A549 (cell line): ENCODE measurements around the gene DDIAS. TPM values are rescaled to one million over a fixed set of nuclear protein-coding genes. Genes with fewer than 3 reads are reported as not detected.
"Not testable (repeated sequence)": the region's sequence is repeated elsewhere in the genome, so short reads cannot be mapped to it uniquely, and the experiment has no call there.

Source experiments
- ATAC-seq, 2 experiments: fragments of 200-7000 bp in 1 of 2; fragments of >200 bp in 1 of 2; cut with Nextera tagmentation in 1 of 2; cut with Tn5 transposase in 1 of 2; 3 replicates each; pipeline versions ENCODE4 v1.8.0 to v1.9.1; 2018 to 2020; ENCODE audit warnings: mild to moderate bottlenecking in 1 of 2, moderate library complexity in 1 of 2
- CTCF ChIA-PET: fragments of 300-600 bp; sonication (Branson Sonifier 250); formaldehyde crosslinking; extraction: SDS; loops from one replicate; lab custom pipeline; 2021; ENCODE audit warnings: antibody characterized with exemption, inconsistent platforms; lab: Yijun Ruan, JAX
- POLR2A ChIA-PET: fragments of 350-600 bp; formaldehyde crosslinking; extraction: SDS; loops from one replicate; lab custom pipeline; 2021; ENCODE audit warnings: antibody characterized with exemption, inconsistent platforms; lab: Yijun Ruan, JAX
- DNase-seq, 2 experiments: peaks; one replicate each; pipeline versions ENCODE4 v3.0.0 to v3.0.0-alpha.2; 2011 to 2016; ENCODE audit warnings: low read depth in 1 of 2, low spot score in 1 of 2
- FAIRE-seq: peaks from 2 replicates; lab custom pipeline; 2011; peaks lifted over from hg19 to GRCh38; lab: Jason Lieb, UNC
- H3K27ac ChIP-seq, 2 experiments: fragments of >200 bp; sonication (Bioruptor Twin); formaldehyde crosslinking; 3 replicates each; pipeline ENCODE4 v1.5.1; 2016 to 2017
- H3K4me1 ChIP-seq: fragments of >200 bp; sonication (Bioruptor Twin); formaldehyde crosslinking; 3 replicates; pipeline ENCODE4 v1.6.1; 2016
- H3K4me2 ChIP-seq: fragments of >200 bp; sonication (Bioruptor Twin); formaldehyde crosslinking; 3 replicates; pipeline ENCODE4 v1.6.1; 2016
- H3K4me3 ChIP-seq: fragments of >200 bp; sonication (Bioruptor Twin); formaldehyde crosslinking; 3 replicates; pipeline ENCODE4 v1.5.1; 2016
- H3K9me3 ChIP-seq: fragments of >200 bp; sonication (Bioruptor Twin); formaldehyde crosslinking; 3 replicates; pipeline ENCODE4 v1.6.1; 2016
- BCL3 ChIP-seq: fragments of >200 bp; sonication (Bioruptor Twin); formaldehyde crosslinking; IDR thresholded peaks from 3 replicates; pipeline ENCODE4 v1.6.1; 2016
- BHLHE40 ChIP-seq: IDR thresholded peaks from 2 replicates; pipeline ENCODE4 v1.6.1; 2012; ENCODE audit warnings: low read depth, low read length, inconsistent platforms
- CBX2 ChIP-seq: fragments of 200-600 bp; sonication (generic); IDR thresholded peaks from 2 replicates; pipeline ENCODE4 v1.6.1; 2016; ENCODE audit warnings: low read depth, mild to moderate bottlenecking, borderline replicate concordance
- CEBPB ChIP-seq, 2 experiments: fragments of >200 bp in 1 of 2; sonication (Bioruptor Twin) in 1 of 2; formaldehyde crosslinking in 1 of 2; IDR thresholded peaks; 2 replicates each; pipeline ENCODE4 v1.6.1; 2012 to 2016
- EHMT2 ChIP-seq: fragments of 200-600 bp; sonication (generic); IDR thresholded peaks from 2 replicates; pipeline ENCODE4 v1.6.1; 2016; ENCODE audit warnings: antibody characterized with exemption, low read depth, mild to moderate bottlenecking, moderate library complexity
- EP300 ChIP-seq, 2 experiments: fragments of >200 bp; sonication (Bioruptor Twin); formaldehyde crosslinking; IDR thresholded peaks; 2 replicates in 1 of 2; 3 replicates in 1 of 2; pipeline ENCODE4 v1.6.1; 2016 to 2017
- FOSB ChIP-seq: fragments of 250-450 bp; sonication (Bioruptor Pico); IDR thresholded peaks from 2 replicates; pipeline ENCODE4 v1.5.0; 2020; ENCODE audit warnings: mild to moderate bottlenecking, moderate library complexity
- FOXS1 ChIP-seq: fragments of 250-450 bp; sonication (Bioruptor Pico); IDR thresholded peaks from 2 replicates; pipeline ENCODE4 v1.5.0; 2020; ENCODE audit warnings: mild to moderate bottlenecking, moderate library complexity
- HEYL ChIP-seq: fragments of 250-450 bp; sonication (Bioruptor Pico); IDR thresholded peaks from 2 replicates; pipeline ENCODE4 v1.8.0; 2021; ENCODE audit warnings: mild to moderate bottlenecking, moderate library complexity
- JUNB ChIP-seq: fragments of >200 bp; sonication (Bioruptor Twin); formaldehyde crosslinking; IDR thresholded peaks from 2 replicates; pipeline ENCODE4 v1.6.1; 2016
- KDM1A ChIP-seq: fragments of 200-600 bp; sonication (generic); IDR thresholded peaks from 2 replicates; pipeline ENCODE4 v1.6.1; 2016; ENCODE audit warnings: low read depth, mild to moderate bottlenecking
- RARB ChIP-seq: fragments of 250-450 bp; sonication (Bioruptor Pico); IDR thresholded peaks from 2 replicates; pipeline ENCODE4 v1.8.0; 2021; ENCODE audit warnings: mild to moderate bottlenecking, moderate library complexity
- RCOR1 ChIP-seq: fragments of 150-350 bp; IDR thresholded peaks from 2 replicates; pipeline ENCODE4 v1.6.1; 2014; ENCODE audit warnings: antibody characterized with exemption, low read length, low read depth
- RNF2 ChIP-seq: fragments of 200-600 bp; sonication (generic); IDR thresholded peaks from 2 replicates; pipeline ENCODE4 v1.6.1; 2016; ENCODE audit warnings: low read depth, mild to moderate bottlenecking, antibody characterized with exemption, moderate library complexity, borderline replicate concordance
- SMC3 ChIP-seq: fragments of >200 bp; sonication (Bioruptor Twin); formaldehyde crosslinking; IDR thresholded peaks from 3 replicates; pipeline ENCODE4 v1.6.1; 2018; ENCODE audit warnings: inconsistent platforms
- ZC3H11A ChIP-seq: fragments of 450-650 bp; IDR thresholded peaks from 2 replicates; pipeline ENCODE4 v1.6.1; 2014; ENCODE audit warnings: antibody characterized with exemption, mild to moderate bottlenecking
- ZNF302 ChIP-seq: fragments of 250-450 bp; sonication (Bioruptor Pico); IDR thresholded peaks from 2 replicates; pipeline ENCODE4 v1.9.0; 2021; ENCODE audit warnings: inconsistent platforms, mild to moderate bottlenecking, moderate library complexity
- WGBS: methylation state at CpG from one replicate; pipeline ENCODE4 v1.1.6; 2017; ENCODE audit errors: missing lambda C conversion rate; 5-methylcytosine and 5-hydroxymethylcytosine counted together
- polyA plus RNA-seq, 4 experiments: library from polyadenylated mRNA; depleted of rRNA in 3 of 4; stranded (reverse); fragments of >200 nt; fragmentation: RNase III in 1 of 4; extraction: RNeasy Plus Mini Kit Qiagen cat#74134 plus additional on column Dnase treatment in 1 of 4; gene quantifications; 2 replicates in 3 of 4; 3 replicates in 1 of 4; pipeline ENCODE4 v1.2.3, GENCODE V29; 2011 to 2017
- TF ChIP-seq, protein P1 (sequence below): fragments of 250-450 bp; sonication (Bioruptor Pico); IDR thresholded peaks from 2 replicates; pipeline ENCODE4 v1.5.0; 2021; ENCODE audit warnings: mild to moderate bottlenecking, moderate library complexity, borderline replicate concordance

Gene DDIAS
- polyA plus RNA-seq, 2 of the 4 experiments (the other 2 are of a cell fraction), result 14.7 to 23.9 TPM

DNA sequence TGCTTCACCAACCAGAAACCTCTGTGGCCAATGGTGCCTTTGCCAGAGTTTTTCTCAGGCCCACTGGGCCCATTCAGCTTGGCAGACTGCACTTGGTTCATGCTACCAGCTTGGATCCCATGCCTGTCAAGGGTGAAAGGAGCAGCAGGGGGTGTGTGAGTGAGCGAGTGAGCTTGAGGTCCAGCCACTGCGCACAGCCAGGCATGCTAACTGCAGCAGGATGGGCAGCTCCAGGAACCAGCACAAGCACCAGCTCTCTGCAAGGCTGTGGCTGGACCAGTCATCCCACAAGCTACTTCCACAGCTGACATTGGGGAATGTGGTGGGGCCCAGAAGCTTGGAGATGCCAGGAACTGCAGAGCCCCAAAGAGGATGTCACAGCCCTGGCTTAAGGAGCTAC, 40.8 kb downstream of the DDIAS start:
- ChIA-PET CTCF (interaction anchor here (0.6 to 0.7 kb wide), 3 partner anchors 9 to 340 kb away, joined by 3 read pairs; no protein-coding TSS in a partner anchor), POLR2A (no interaction called here)
- peak; percentile 34 to 36; a peak in 3 of 6 replicates for ATAC-seq
- H3K4me2 ChIP-seq, result no peak overlapping the region
- H3K4me1 ChIP-seq, result no peaks in the 10 kb centered on the region
- no peaks in the 10 kb centered on the region for H3K9me3 ChIP-seq
- 100% methylated on average over 2 of the region's 2 CpGs for WGBS
- TF ChIP-seq, protein P1, sequence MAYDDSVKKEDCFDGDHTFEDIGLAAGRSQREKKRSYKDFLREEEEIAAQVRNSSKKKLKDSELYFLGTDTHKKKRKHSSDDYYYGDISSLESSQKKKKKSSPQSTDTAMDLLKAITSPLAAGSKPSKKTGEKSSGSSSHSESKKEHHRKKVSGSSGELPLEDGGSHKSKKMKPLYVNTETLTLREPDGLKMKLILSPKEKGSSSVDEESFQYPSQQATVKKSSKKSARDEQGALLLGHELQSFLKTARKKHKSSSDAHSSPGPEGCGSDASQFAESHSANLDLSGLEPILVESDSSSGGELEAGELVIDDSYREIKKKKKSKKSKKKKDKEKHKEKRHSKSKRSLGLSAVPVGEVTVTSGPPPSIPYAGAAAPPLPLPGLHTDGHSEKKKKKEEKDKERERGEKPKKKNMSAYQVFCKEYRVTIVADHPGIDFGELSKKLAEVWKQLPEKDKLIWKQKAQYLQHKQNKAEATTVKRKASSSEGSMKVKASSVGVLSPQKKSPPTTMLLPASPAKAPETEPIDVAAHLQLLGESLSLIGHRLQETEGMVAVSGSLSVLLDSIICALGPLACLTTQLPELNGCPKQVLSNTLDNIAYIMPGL (CRISPR knock-in tag), result no peak
- TF ChIP-seq ZC3H11A (no peak), CBX2 (no peak), EP300 (IDR thresholded peaks at IDR 0.05) (no peak), CEBPB (IDR thresholded peaks at IDR 0.05) (no peak), FOXS1 (CRISPR knock-in tag) (no peak), RCOR1 (no peak), RARB (no peak), RNF2 (no peak), HEYL (CRISPR knock-in tag) (no peak), ZNF302 (no peak)
- no peak for DNase-seq
- no peak overlapping the region for H3K27ac ChIP-seq
- no peak for FAIRE-seq
- no peak overlapping the region for H3K4me3 ChIP-seq

DNA sequence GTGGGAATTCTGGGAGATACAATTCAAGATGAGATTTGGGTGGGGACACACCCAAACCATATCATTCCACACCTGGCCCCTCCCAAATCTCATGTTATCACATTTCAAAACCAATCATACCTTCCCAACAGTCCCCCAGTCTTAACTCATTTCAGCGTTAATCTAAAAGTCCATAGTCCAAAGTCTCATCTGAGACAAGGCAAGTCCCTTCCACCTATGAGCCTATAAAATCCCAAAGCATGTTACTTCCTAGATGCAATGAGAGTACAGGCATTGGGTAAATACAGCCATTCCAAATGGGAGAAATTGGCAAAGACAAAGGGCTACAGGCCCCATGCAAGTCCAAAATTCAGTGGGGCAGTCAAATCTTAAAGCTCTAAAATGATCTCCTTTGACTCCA, 41.9 kb downstream of the DDIAS start:
- WGBS, result 92% methylated on average over 1 of the region's 1 CpG
- H3K9me3 ChIP-seq, H3K4me1 ChIP-seq, H3K4me3 ChIP-seq, CTCF ChIA-PET, POLR2A ChIA-PET, H3K27ac ChIP-seq, ATAC-seq, DNase-seq, FAIRE-seq, H3K4me2 ChIP-seq: not testable (repeated sequence)

- TF ChIP-seq BCL3, result no peak
- no peak for TF ChIP-seq KDM1A
- TF ChIP-seq FOSB (CRISPR knock-in tag), result no peak
- no peak for TF ChIP-seq JUNB
- no peak for TF ChIP-seq SMC3
- TF ChIP-seq EHMT2, result no peak
- no peak for TF ChIP-seq BHLHE40
- no peak for TF ChIP-seq HEYL (CRISPR knock-in tag)
- no peaks in the 10 kb centered on the region for H3K9me3 ChIP-seq
- H3K4me1 ChIP-seq, result no peaks in the 10 kb centered on the region
- WGBS, result 65% methylated on average over 2 of the region's 2 CpGs
- ChIA-PET POLR2A (no interaction called here), CTCF (no interaction called here)
- H3K27ac ChIP-seq, result no peak overlapping the region
- no peak overlapping the region for H3K4me2 ChIP-seq
- DNase-seq (no peak), FAIRE-seq (no peak), ATAC-seq (no peak)
- no peak overlapping the region for H3K4me3 ChIP-seq
Observed at GRCh38 chr11:82944198-82944597, 42.7 kb downstream of the DDIAS start.

DNA sequence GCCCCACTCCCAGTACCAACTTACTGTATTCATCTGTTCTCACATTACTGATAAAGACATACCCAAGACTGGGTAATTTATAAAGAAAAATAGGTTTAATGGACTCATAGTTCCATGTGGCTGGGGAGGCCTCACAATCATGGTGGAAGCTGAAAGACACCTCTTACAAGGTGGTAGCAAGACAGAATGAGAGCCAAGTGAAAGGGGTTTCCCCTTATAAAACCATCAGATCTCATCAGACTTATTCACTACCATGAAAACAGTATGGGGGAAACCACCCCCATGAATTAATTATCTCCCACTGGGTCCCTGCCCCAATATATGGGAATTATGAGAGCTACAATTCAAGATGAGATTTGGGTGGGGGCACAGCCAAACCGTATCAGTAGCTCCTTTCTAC, 43.5 kb downstream of the DDIAS start:
- H3K4me1 ChIP-seq, H3K4me2 ChIP-seq, H3K27ac ChIP-seq, H3K9me3 ChIP-seq, DNase-seq, FAIRE-seq, H3K4me3 ChIP-seq, ATAC-seq, POLR2A ChIA-PET: not testable (repeated sequence)
- WGBS, result 8% methylated on average over 1 of the region's 1 CpG
- CTCF ChIA-PET, result interaction anchor here (0.8 kb wide), 1 partner anchor 13 kb away, joined by 3 read pairs; no protein-coding TSS in a partner anchor
